Activated naive CD4-positive, alpha-beta T cell treated with anti-CD3 and anti-CD28 coated beads, Interleukin-2, amount 50 U/mL, for 16 hours (primary cell): ENCODE results near the gene MYOC.
"Not testable (repeated sequence)": the region's sequence is repeated elsewhere in the genome, so short reads cannot be mapped to it uniquely, and the experiment has no call there.

Experiments used
- DNase-seq: peaks from one replicate; pipeline ENCODE4 v3.0.0-alpha.2; 2020

Gene MYOC

GRCh38 chr1:171652234-171652822 is at the start of gene MYOC:
Gene MYOC (minus strand): TSS chr1:171652688. CDS start chr1:171652611, 77 bp downstream.
- DNase-seq, result no peak

GRCh38 chr1:171699531-171699930 is 47.0 kb upstream of the MYOC start:
- no peak for DNase-seq

GRCh38 chr1:171695772-171696171 is 43.3 kb upstream of the MYOC start:
- not testable (repeated sequence) for DNase-seq

GRCh38 chr1:171693541-171693940 is 41.1 kb upstream of the MYOC start:
- not testable (repeated sequence) for DNase-seq

- DNase-seq, result no peak
These were observed 31.4 kb upstream of the MYOC start for GRCh38 chr1:171683870-171684269.

- no peak for DNase-seq
These were observed 27.9 kb upstream of the MYOC start for GRCh38 chr1:171680339-171680738.

GRCh38 chr1:171676823-171677222 is 24.3 kb upstream of the MYOC start:
- DNase-seq, result no peak

GRCh38 chr1:171674431-171675405 is 22.2 kb upstream of the MYOC start:
- no peak for DNase-seq

GRCh38 chr1:171670739-171671138 is 18.3 kb upstream of the MYOC start:
- no peak for DNase-seq

- no peak for DNase-seq
These were observed 15.9 kb upstream of the MYOC start for GRCh38 chr1:171668372-171668771.

- no peak for DNase-seq
These were observed 13.8 kb upstream of the MYOC start for GRCh38 chr1:171666114-171666769.

GRCh38 chr1:171664976-171665375 is 12.5 kb upstream of the MYOC start:
- no peak for DNase-seq

GRCh38 chr1:171663854-171664575 is 11.5 kb upstream of the MYOC start:
- DNase-seq, result no peak

- no peak for DNase-seq
These were observed 10.8 kb upstream of the MYOC start for GRCh38 chr1:171663036-171663853.

GRCh38 chr1:171661076-171661650 is 8.7 kb upstream of the MYOC start:
- DNase-seq, result no peak

- not testable (repeated sequence) for DNase-seq
These were observed 3.7 kb upstream of the MYOC start for GRCh38 chr1:171656206-171656605.

GRCh38 chr1:171655746-171656116 is 3.2 kb upstream of the MYOC start:
- no peak for DNase-seq

- peak; percentile 74 for DNase-seq
These were observed 2.7 kb upstream of the MYOC start for GRCh38 chr1:171654942-171655745.

GRCh38 chr1:171654201-171654941 is 1.9 kb upstream of the MYOC start:
- no peak for DNase-seq

GRCh38 chr1:171653796-171654195 is 1.3 kb upstream of the MYOC start:
- DNase-seq, result no peak
